OCI-LY1 (cell line): ENCODE data around the gene EMSY.

Source experiments
- CTCF ChIP-seq: fragments of 200-600 bp; sonication (generic), shearing (Covaris generic); IDR thresholded peaks from 2 replicates; pipeline ENCODE4 v1.5.1; 2017; ENCODE audit warnings: mild to moderate bottlenecking, antibody characterized with exemption, low read length, moderate library complexity, mixed read lengths
- EZH2 ChIP-seq: fragments of 200-600 bp; sonication (generic), shearing (Covaris generic); IDR thresholded peaks from 2 replicates; pipeline ENCODE4 v1.8.0; 2017; ENCODE audit warnings: borderline replicate concordance, mixed run types, mild to moderate bottlenecking, antibody characterized with exemption, low read length, moderate library complexity, mixed read lengths

DNA sequence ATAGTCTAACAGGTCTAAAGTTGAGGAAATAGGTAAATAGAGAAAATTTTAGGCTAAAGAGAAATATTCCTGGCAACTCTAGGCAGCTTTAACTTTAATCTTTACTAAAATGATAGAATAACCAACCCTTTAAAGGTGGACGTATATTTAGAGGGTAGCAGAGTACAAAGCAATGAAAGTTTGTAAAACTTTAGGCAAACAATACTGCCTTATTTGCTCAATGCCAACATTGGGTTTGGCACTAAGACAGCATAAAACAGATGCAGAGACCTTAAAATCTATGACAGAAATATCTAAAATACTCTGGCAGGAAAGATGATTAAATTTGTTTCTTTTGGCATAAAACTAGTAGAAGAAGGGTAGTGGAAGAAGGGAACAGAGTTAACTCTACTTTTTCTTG, 70.7 kb downstream of the EMSY start:
- TF ChIP-seq EZH2, result no peak
- TF ChIP-seq CTCF, result no peak
